Nephron (organoid): Measurements from ENCODE around the gene TAF1.
"Not testable (repeated sequence)": the region's sequence is repeated elsewhere in the genome, so short reads cannot be mapped to it uniquely, and the experiment has no call there.

ENCODE experiments used
- H3K27ac Mint-ChIP-seq, 3 experiments: 2 replicates each; pipeline ENCODE4 v1.8.0; 2020; ENCODE audit warnings: mixed read lengths in 3 of 3, mild to moderate bottlenecking in 2 of 3, moderate library complexity in 1 of 3
- H3K27me3 Mint-ChIP-seq: 2 replicates; pipeline ENCODE4 v1.8.0; 2021; ENCODE audit warnings: low read depth, mild to moderate bottlenecking, moderate library complexity, mixed read lengths
- H3K36me3 Mint-ChIP-seq: 2 replicates; pipeline ENCODE4 v1.8.0; 2020; ENCODE audit warnings: low read depth, mixed read lengths
- H3K4me1 Mint-ChIP-seq: 2 replicates; pipeline ENCODE4 v1.8.0; 2020; ENCODE audit warnings: mixed read lengths
- H3K4me3 Mint-ChIP-seq, 3 experiments: 2 replicates each; pipeline ENCODE4 v1.8.0; 2020; ENCODE audit warnings: mild to moderate bottlenecking in 3 of 3, mixed read lengths in 3 of 3, moderate library complexity in 2 of 3
- H3K9me3 Mint-ChIP-seq: 2 replicates; pipeline ENCODE4 v1.8.0; 2020; ENCODE audit warnings: mixed read lengths
- TF ChIP-seq, protein P1 (sequence below), 3 experiments: fragments of 200-600 bp; sonication (generic); IDR thresholded peaks; one replicate each; pipeline ENCODE4 v1.5.0; 2021; ENCODE audit warnings: antibody characterized with exemption in 3 of 3; ENCODE audit not compliant: unreplicated experiment in 3 of 3

TAF1 gene

DNA sequence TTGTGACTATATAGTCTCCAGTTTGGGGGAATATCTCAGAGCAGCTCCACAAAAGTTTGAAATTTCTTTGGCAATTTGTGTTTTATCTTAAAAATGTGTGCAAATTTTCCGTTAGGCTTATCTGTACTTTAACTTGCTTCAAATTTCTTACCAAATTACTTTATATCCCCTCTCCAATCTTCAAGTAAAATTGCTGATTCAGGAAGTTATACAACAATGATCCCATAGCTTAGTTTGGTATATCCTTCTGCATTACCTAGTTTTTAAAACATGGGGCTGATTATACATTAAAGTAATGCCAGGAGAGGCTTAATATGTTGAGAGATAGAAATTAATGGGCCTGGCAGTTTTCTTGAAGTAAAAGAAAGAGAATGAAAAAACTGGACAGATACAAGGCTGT, 66.6 kb downstream of the TAF1 start:
- Mint-ChIP-seq H3K4me3 (no peak overlapping the region), H3K36me3 (peaks cover 48% of the 10 kb centered on the region), H3K27me3 (no peaks in the 10 kb centered on the region), H3K27ac (no peak overlapping the region), H3K9me3 (peaks cover 5% of the 10 kb centered on the region), H3K4me1 (no peaks in the 10 kb centered on the region)
- TF ChIP-seq, protein P1, sequence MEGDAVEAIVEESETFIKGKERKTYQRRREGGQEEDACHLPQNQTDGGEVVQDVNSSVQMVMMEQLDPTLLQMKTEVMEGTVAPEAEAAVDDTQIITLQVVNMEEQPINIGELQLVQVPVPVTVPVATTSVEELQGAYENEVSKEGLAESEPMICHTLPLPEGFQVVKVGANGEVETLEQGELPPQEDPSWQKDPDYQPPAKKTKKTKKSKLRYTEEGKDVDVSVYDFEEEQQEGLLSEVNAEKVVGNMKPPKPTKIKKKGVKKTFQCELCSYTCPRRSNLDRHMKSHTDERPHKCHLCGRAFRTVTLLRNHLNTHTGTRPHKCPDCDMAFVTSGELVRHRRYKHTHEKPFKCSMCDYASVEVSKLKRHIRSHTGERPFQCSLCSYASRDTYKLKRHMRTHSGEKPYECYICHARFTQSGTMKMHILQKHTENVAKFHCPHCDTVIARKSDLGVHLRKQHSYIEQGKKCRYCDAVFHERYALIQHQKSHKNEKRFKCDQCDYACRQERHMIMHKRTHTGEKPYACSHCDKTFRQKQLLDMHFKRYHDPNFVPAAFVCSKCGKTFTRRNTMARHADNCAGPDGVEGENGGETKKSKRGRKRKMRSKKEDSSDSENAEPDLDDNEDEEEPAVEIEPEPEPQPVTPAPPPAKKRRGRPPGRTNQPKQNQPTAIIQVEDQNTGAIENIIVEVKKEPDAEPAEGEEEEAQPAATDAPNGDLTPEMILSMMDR (IDR thresholded peaks at IDR 0.05; ENCODE audit: unreplicated experiment in 3 of 3), result no peak

DNA sequence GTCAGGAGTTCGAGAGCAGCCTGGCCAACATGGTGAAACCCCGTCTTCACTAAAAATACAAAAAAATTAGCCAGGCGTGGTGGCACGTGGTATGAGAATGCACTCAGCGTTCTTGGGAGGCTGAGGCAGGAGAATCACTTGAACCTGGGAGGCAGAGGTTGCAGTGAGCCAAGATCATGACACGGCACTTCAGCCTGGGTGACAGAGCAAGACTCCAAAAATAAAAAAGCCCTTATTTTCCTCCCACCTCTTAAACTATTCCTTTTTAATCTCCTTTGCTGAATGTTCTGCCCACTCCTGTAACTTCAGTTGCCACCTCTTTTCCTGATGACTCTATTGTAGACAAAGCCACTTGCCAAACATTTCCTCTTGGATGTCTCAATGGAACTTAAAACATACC, 72.6 kb downstream of the TAF1 start:
- Mint-ChIP-seq H3K27ac (peak overlapping the region in 2 of 3 experiments; percentile 8 to 32), H3K36me3 (peaks cover 45% of the 10 kb centered on the region), H3K4me3 (no peak overlapping the region), H3K27me3 (no peaks in the 10 kb centered on the region), H3K4me1 (no peaks in the 10 kb centered on the region), H3K9me3 (peaks cover 12% of the 10 kb centered on the region)
- TF ChIP-seq, protein P1 (IDR thresholded peaks at IDR 0.05; ENCODE audit: unreplicated experiment in 3 of 3), result no peak

DNA sequence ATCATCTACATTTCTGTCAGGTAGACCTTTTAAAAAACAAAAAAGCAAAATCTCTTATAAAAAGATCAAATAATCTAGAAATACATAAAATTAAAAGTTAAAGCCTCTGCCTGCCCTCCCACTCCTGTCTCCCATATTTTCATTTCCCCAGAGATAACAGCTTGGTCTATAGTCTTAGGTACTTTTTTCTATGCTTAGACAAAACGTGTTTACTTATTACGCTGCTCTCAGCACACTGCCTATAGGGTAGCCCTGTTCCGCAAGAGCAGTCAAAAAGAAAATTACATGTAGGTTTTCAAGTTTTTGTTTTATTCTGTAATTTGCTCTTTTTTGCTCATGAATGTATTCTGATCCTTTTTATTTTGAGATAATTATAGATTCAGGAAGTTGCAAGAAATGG, 73.3 kb downstream of the TAF1 start:
- TF ChIP-seq, protein P1 (IDR thresholded peaks at IDR 0.05; ENCODE audit: unreplicated experiment in 3 of 3), result no peak
- peaks cover 12% of the 10 kb centered on the region for H3K9me3 Mint-ChIP-seq
- no peaks in the 10 kb centered on the region for H3K27me3 Mint-ChIP-seq
- H3K27ac Mint-ChIP-seq, result peak overlapping the region in 1 of 3 experiments; percentile 32
- no peaks in the 10 kb centered on the region for H3K4me1 Mint-ChIP-seq
- no peak overlapping the region for H3K4me3 Mint-ChIP-seq
- H3K36me3 Mint-ChIP-seq, result peaks cover 45% of the 10 kb centered on the region

DNA sequence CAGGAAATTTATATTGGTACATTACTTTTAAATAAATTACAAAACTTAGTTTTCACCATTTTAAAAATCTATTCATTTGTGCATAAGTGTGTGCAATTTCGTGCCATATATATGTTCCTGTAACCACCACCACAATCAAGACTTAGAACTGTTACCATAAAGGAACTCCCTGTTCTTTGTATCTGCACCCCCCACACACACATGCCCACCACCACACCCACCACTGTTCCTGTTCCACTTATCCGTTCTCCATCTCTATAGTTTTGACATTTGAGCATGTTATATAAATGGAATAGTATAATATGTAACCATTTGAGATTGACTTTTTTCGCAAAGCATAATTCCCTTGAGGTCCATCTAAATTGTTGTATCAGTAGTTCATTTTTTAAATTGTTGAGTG, 73.7 kb downstream of the TAF1 start:
- Mint-ChIP-seq H3K27me3 (no peaks in the 10 kb centered on the region), H3K4me1 (no peaks in the 10 kb centered on the region)

DNA sequence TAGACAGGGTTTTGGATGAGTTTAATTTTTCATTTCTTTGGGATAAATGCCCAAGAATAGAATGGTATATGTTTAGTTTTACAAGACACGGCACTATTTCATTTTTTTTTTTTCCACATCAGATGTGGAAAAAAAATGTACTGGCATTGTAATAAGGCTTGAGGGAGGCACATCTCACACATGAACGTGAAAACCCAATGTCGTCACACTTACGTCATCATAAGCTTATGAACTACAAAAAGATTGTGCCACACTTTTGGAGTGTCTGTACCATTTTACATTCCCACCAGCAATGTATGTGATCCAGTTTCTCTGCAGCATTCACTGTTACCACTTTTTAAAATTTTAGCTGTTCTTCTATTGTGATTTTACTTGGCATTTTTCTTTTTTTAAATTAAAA, 74.2 kb downstream of the TAF1 start:
- Mint-ChIP-seq H3K27ac (no peak overlapping the region), H3K36me3 (peaks cover 47% of the 10 kb centered on the region), H3K9me3 (peaks cover 12% of the 10 kb centered on the region), H3K4me1 (no peaks in the 10 kb centered on the region), H3K4me3 (no peak overlapping the region), H3K27me3 (no peaks in the 10 kb centered on the region)
- TF ChIP-seq, protein P1 (IDR thresholded peaks at IDR 0.05; ENCODE audit: unreplicated experiment in 3 of 3), result no peak

More for the DNA sequence above, 73.7 kb downstream of the TAF1 start:
- no peak overlapping the region for H3K27ac Mint-ChIP-seq
- no peak overlapping the region for H3K4me3 Mint-ChIP-seq
- TF ChIP-seq, protein P1 (IDR thresholded peaks at IDR 0.05; ENCODE audit: unreplicated experiment in 3 of 3), result no peak
- peaks cover 44% of the 10 kb centered on the region for H3K36me3 Mint-ChIP-seq
- H3K9me3 Mint-ChIP-seq, result peaks cover 12% of the 10 kb centered on the region

DNA sequence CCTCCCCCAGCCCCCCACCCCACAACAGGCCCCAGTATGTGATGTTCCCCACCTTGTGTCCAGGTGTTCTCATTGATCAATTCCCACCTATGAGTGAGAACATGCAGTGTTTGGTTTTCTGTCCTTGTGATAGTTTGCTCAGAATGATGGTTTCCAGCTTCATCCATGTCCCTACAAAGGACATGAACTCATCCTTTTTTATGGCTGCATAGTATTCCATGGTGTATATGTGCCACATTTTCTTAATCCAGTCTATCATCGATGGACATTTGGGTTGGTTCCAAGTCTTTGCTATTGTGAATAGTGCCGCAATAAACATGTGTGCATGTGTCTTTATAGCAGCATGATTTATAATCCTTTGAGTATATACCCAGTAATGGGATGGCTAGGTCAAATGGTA, 75.7 kb downstream of the TAF1 start:
- Mint-ChIP-seq H3K9me3 (peaks cover 12% of the 10 kb centered on the region), H3K36me3 (peaks cover 46% of the 10 kb centered on the region)
- not testable (repeated sequence) for H3K4me1 Mint-ChIP-seq, H3K27ac Mint-ChIP-seq, H3K27me3 Mint-ChIP-seq, H3K4me3 Mint-ChIP-seq
